Measurements from ENCODE around the gene TMEM163. TPM values are rescaled to one million over a fixed set of nuclear protein-coding genes. Genes with fewer than 3 reads are reported as not detected.

The TMEM163 gene
- total RNA-seq, 2 donors from 2014 or later, result 0.55 to 23.1 TPM

GRCh38 chr2:134413430-134413829, 305.4 kb downstream of the TMEM163 start:
- H3K4me1 ChIP-seq (replicated peaks), result no peaks in the 10 kb centered on the region
- no peak overlapping the region for H3K4me3 ChIP-seq
- H3K27ac ChIP-seq, result no peak overlapping the region
- WGBS, result 50% methylated on average over 1 of the region's 1 CpG
- no peaks in the 10 kb centered on the region for H3K36me3 ChIP-seq
- no peak for TF ChIP-seq POLR2A (IDR thresholded peaks at IDR 0.05)
- no peak for TF ChIP-seq POLR2AphosphoS5 (IDR thresholded peaks at IDR 0.05)
- TF ChIP-seq, protein P1, sequence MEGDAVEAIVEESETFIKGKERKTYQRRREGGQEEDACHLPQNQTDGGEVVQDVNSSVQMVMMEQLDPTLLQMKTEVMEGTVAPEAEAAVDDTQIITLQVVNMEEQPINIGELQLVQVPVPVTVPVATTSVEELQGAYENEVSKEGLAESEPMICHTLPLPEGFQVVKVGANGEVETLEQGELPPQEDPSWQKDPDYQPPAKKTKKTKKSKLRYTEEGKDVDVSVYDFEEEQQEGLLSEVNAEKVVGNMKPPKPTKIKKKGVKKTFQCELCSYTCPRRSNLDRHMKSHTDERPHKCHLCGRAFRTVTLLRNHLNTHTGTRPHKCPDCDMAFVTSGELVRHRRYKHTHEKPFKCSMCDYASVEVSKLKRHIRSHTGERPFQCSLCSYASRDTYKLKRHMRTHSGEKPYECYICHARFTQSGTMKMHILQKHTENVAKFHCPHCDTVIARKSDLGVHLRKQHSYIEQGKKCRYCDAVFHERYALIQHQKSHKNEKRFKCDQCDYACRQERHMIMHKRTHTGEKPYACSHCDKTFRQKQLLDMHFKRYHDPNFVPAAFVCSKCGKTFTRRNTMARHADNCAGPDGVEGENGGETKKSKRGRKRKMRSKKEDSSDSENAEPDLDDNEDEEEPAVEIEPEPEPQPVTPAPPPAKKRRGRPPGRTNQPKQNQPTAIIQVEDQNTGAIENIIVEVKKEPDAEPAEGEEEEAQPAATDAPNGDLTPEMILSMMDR (IDR thresholded peaks at IDR 0.05), result no peak
- no peak for DNase-seq (ENCODE audit: low spot score)
- no peaks in the 10 kb centered on the region for H3K27me3 ChIP-seq (replicated peaks; ENCODE audit: insufficient read depth)
- intact Hi-C loops (cut with DNase I), result loop anchor here (5.0 kb wide), 2 partner anchors 36 to 526 kb away; no protein-coding TSS in a partner anchor
- no peaks in the 10 kb centered on the region for H3K9me3 ChIP-seq

GRCh38 chr2:134412639-134412999, 306.2 kb downstream of the TMEM163 start:
- Histone ChIP-seq H3K36me3 (no peaks in the 10 kb centered on the region), H3K27me3 (replicated peaks; ENCODE audit: insufficient read depth) (no peaks in the 10 kb centered on the region), H3K9me3 (no peaks in the 10 kb centered on the region), H3K4me3 (no peak overlapping the region), H3K27ac (no peak overlapping the region), H3K4me1 (replicated peaks) (no peaks in the 10 kb centered on the region)
- intact Hi-C loops (cut with DNase I), result loop anchor here (5.0 kb wide), 2 partner anchors 35 to 525 kb away; no protein-coding TSS in a partner anchor
- TF ChIP-seq POLR2A (IDR thresholded peaks at IDR 0.05), result no peak
- TF ChIP-seq, protein P1 (IDR thresholded peaks at IDR 0.05), result no peak
- no peak for TF ChIP-seq POLR2AphosphoS5 (IDR thresholded peaks at IDR 0.05)
- DNase-seq (ENCODE audit: low spot score), result no peak
- WGBS, result 79% methylated on average over 8 of the region's 8 CpGs

- no peak overlapping the region for H3K4me3 ChIP-seq
- DNase-seq (ENCODE audit: low spot score), result peak; percentile 58
- H3K36me3 ChIP-seq, result no peaks in the 10 kb centered on the region
- intact Hi-C loops (cut with DNase I), result loop anchor here (1.0 to 5.0 kb wide), 3 partner anchors 35 to 525 kb away; no protein-coding TSS in a partner anchor
- H3K27ac ChIP-seq, result no peak overlapping the region
- no peaks in the 10 kb centered on the region for H3K4me1 ChIP-seq (replicated peaks)
- no peak for TF ChIP-seq POLR2A (IDR thresholded peaks at IDR 0.05)
- TF ChIP-seq, protein P1 (IDR thresholded peaks at IDR 0.05), result peak in 3 of 4 experiments; percentile 31 to 66 (median 63)
- no peaks in the 10 kb centered on the region for H3K9me3 ChIP-seq
- no peaks in the 10 kb centered on the region for H3K27me3 ChIP-seq (replicated peaks; ENCODE audit: insufficient read depth)
- 38% methylated on average over 8 of the region's 8 CpGs for WGBS
Measured at GRCh38 chr2:134411828-134412638, 306.8 kb downstream of the TMEM163 start.

- WGBS, result 62% methylated on average over 6 of the region's 6 CpGs
- H3K36me3 ChIP-seq, result no peaks in the 10 kb centered on the region
- no peak overlapping the region for H3K27ac ChIP-seq
- no peaks in the 10 kb centered on the region for H3K9me3 ChIP-seq
- intact Hi-C loops (cut with DNase I), result loop anchor here (1.0 to 5.0 kb wide), 3 partner anchors 34 to 524 kb away; no protein-coding TSS in a partner anchor
- TF ChIP-seq, protein P1 (IDR thresholded peaks at IDR 0.05), result no peak
- TF ChIP-seq POLR2AphosphoS5 (IDR thresholded peaks at IDR 0.05), result no peak
- no peak for TF ChIP-seq POLR2A (IDR thresholded peaks at IDR 0.05)
- no peak for DNase-seq (ENCODE audit: low spot score)
- H3K27me3 ChIP-seq (replicated peaks; ENCODE audit: insufficient read depth), result no peaks in the 10 kb centered on the region
- H3K4me1 ChIP-seq (replicated peaks), result no peaks in the 10 kb centered on the region
- no peak overlapping the region for H3K4me3 ChIP-seq
Measured at GRCh38 chr2:134411279-134411827, 307.4 kb downstream of the TMEM163 start.
